ENCODE data around the gene NXN. TPM values are rescaled to one million over a fixed set of nuclear protein-coding genes. Genes with fewer than 3 reads are reported as not detected.

Gene NXN
- total RNA-seq, 1 experiment from 2014 or later: 20.8 TPM

- ChIA-PET POLR2A (ENCODE audit: unreplicated experiment) (no interaction called here), CTCF (no interaction called here)
- Histone ChIP-seq H4K20me1 (ENCODE audit: low read length) (no peaks in the 10 kb centered on the region), H2AFZ (ENCODE audit: low read length) (no peak overlapping the region), H3K79me2 (ENCODE audit: low read length) (no peaks in the 10 kb centered on the region), H3F3A (ENCODE audit: low read length, unreplicated experiment) (no peaks in the 10 kb centered on the region), H3K9ac (ENCODE audit: low read length) (no peak overlapping the region), H3K27me3 (ENCODE audit: low read length) (no peaks in the 10 kb centered on the region), H3K4me2 (ENCODE audit: low read length) (no peak overlapping the region), H3K36me3 (ENCODE audit: low read depth, low read length) (no peaks in the 10 kb centered on the region), H3K9me3 (ENCODE audit: low read length) (no peaks in the 10 kb centered on the region), H3K4me1 (ENCODE audit: insufficient read depth, low read length) (no peaks in the 10 kb centered on the region), H3K4me3 (ENCODE audit: low read length) (no peak overlapping the region), H3K9me2 (replicated peaks; ENCODE audit: low read length) (no peaks in the 10 kb centered on the region), H3K27ac (ENCODE audit: low read length) (no peak overlapping the region)
- DNase-seq: no peak
- intact Hi-C loops (cut with micrococcal nuclease): no loop called here
- no peak for TF ChIP-seq CTCF (conservative IDR thresholded peaks at IDR 0.05; ENCODE audit: low read depth, low read length)
- TF ChIP-seq EZH2phosphoT487 (IDR thresholded peaks at IDR 0.05; ENCODE audit: borderline replicate concordance, low read length): no peak
- TF ChIP-seq EZH2 (IDR thresholded peaks at IDR 0.05; ENCODE audit: low read length, unreplicated experiment): no peak
- ATAC-seq: no peak
- no TSS peak for BruUV-seq (replicated peaks)
Measured at GRCh38 chr17:945672-946071, 33.9 kb downstream of the NXN start.

- ATAC-seq (no peak), DNase-seq (no peak)
- no peaks in the 10 kb centered on the region for H3K4me1 ChIP-seq (ENCODE audit: insufficient read depth, low read length)
- no TSS peak for BruUV-seq (replicated peaks)
- no peaks in the 10 kb centered on the region for H4K20me1 ChIP-seq (ENCODE audit: low read length)
- H3F3A ChIP-seq (ENCODE audit: low read length, unreplicated experiment): no peaks in the 10 kb centered on the region
- no peaks in the 10 kb centered on the region for H3K36me3 ChIP-seq (ENCODE audit: low read depth, low read length)
- ChIA-PET POLR2A (ENCODE audit: unreplicated experiment) (interaction anchor here (0.6 kb wide), 1 partner anchor 106 kb away, joined by 3 read pairs; no protein-coding TSS in a partner anchor), CTCF (no interaction called here)
- no peaks in the 10 kb centered on the region for H3K79me2 ChIP-seq (ENCODE audit: low read length)
- no peaks in the 10 kb centered on the region for H3K9me3 ChIP-seq (ENCODE audit: low read length)
- no peak overlapping the region for H3K4me2 ChIP-seq (ENCODE audit: low read length)
- no peak overlapping the region for H2AFZ ChIP-seq (ENCODE audit: low read length)
- no peak overlapping the region for H3K9ac ChIP-seq (ENCODE audit: low read length)
- H3K27me3 ChIP-seq (ENCODE audit: low read length): no peaks in the 10 kb centered on the region
- no peak overlapping the region for H3K4me3 ChIP-seq (ENCODE audit: low read length)
- H3K9me2 ChIP-seq (replicated peaks; ENCODE audit: low read length): no peaks in the 10 kb centered on the region
- intact Hi-C loops (cut with micrococcal nuclease): no loop called here
- H3K27ac ChIP-seq (ENCODE audit: low read length): no peak overlapping the region
- no peak for TF ChIP-seq EZH2phosphoT487 (IDR thresholded peaks at IDR 0.05; ENCODE audit: borderline replicate concordance, low read length)
- TF ChIP-seq CTCF (conservative IDR thresholded peaks at IDR 0.05; ENCODE audit: low read depth, low read length): no peak
- TF ChIP-seq EZH2 (IDR thresholded peaks at IDR 0.05; ENCODE audit: low read length, unreplicated experiment): no peak
Measured at GRCh38 chr17:944266-944826, 35.2 kb downstream of the NXN start.

- no peak for ATAC-seq
- CTCF ChIA-PET: no interaction called here
- no peak overlapping the region for H3K9ac ChIP-seq (ENCODE audit: low read length)
Measured at GRCh38 chr17:935485-935884, 44.1 kb downstream of the NXN start.

More at GRCh38 chr17:935485-935884, 44.1 kb downstream of the NXN start:
- Histone ChIP-seq H3K27me3 (ENCODE audit: low read length) (no peaks in the 10 kb centered on the region), H3K79me2 (ENCODE audit: low read length) (no peaks in the 10 kb centered on the region), H4K20me1 (ENCODE audit: low read length) (no peaks in the 10 kb centered on the region), H3F3A (ENCODE audit: low read length, unreplicated experiment) (no peaks in the 10 kb centered on the region), H3K27ac (ENCODE audit: low read length) (no peak overlapping the region), H3K9me2 (replicated peaks; ENCODE audit: low read length) (no peaks in the 10 kb centered on the region), H3K4me1 (ENCODE audit: insufficient read depth, low read length) (peaks cover 15% of the 10 kb centered on the region), H2AFZ (ENCODE audit: low read length) (no peak overlapping the region), H3K9me3 (ENCODE audit: low read length) (no peaks in the 10 kb centered on the region), H3K36me3 (ENCODE audit: low read depth, low read length) (no peaks in the 10 kb centered on the region), H3K4me2 (ENCODE audit: low read length) (no peak overlapping the region), H3K4me3 (ENCODE audit: low read length) (no peak overlapping the region)
- intact Hi-C loops (cut with micrococcal nuclease): no loop called here
- TF ChIP-seq CTCF (conservative IDR thresholded peaks at IDR 0.05; ENCODE audit: low read depth, low read length) (no peak), EZH2phosphoT487 (IDR thresholded peaks at IDR 0.05; ENCODE audit: borderline replicate concordance, low read length) (no peak), EZH2 (IDR thresholded peaks at IDR 0.05; ENCODE audit: low read length, unreplicated experiment) (no peak)
- POLR2A ChIA-PET (ENCODE audit: unreplicated experiment): no interaction called here
- DNase-seq: peak; percentile 18
- BruUV-seq (replicated peaks): no TSS peak
